RWPE2 (cell line): Measurements from ENCODE around the gene RNF17.

Experiments used
- ATAC-seq: fragments of 200-7000 bp; cut with Tn5 transposase; 3 replicates; pipeline ENCODE4 v1.9.1; 2021; ENCODE audit warnings: low read depth
- DNase-seq: peaks from one replicate; pipeline ENCODE4 v3.0.0-alpha.2; 2020; ENCODE audit warnings: low spot score
- H3K27ac ChIP-seq: fragments of 450-650 bp; 2 replicates; pipeline ENCODE4 v1.5.1; 2017; ENCODE audit warnings: mild to moderate bottlenecking; ENCODE audit not compliant: poor library complexity, severe bottlenecking
- H3K27me3 ChIP-seq: fragments of 250-450 bp; sonication (Bioruptor Pico); 2 replicates; pipeline ENCODE4 v1.5.1; 2021; ENCODE audit warnings: mild to moderate bottlenecking, moderate library complexity; ENCODE audit not compliant: insufficient read depth, poor library complexity, severe bottlenecking
- H3K36me3 ChIP-seq: fragments of 250-450 bp; sonication (Bioruptor Pico); 2 replicates; pipeline ENCODE4 v1.5.1; 2020; ENCODE audit warnings: low read depth, mild to moderate bottlenecking, moderate library complexity
- H3K4me1 ChIP-seq: fragments of 250-450 bp; sonication (Bioruptor Pico); 2 replicates; pipeline ENCODE4 v1.5.1; 2021; ENCODE audit warnings: mild to moderate bottlenecking, moderate library complexity; ENCODE audit not compliant: insufficient read depth, poor library complexity, severe bottlenecking
- H3K4me3 ChIP-seq: fragments of 250-450 bp; sonication (Bioruptor Pico); 2 replicates; pipeline ENCODE4 v1.5.1; 2021; ENCODE audit warnings: mild to moderate bottlenecking, moderate library complexity; ENCODE audit not compliant: severe bottlenecking
- H3K9me3 ChIP-seq: fragments of 250-450 bp; sonication (Bioruptor Pico); 2 replicates; pipeline ENCODE4 v1.5.1; 2021; ENCODE audit warnings: mild to moderate bottlenecking, moderate library complexity; ENCODE audit not compliant: severe bottlenecking
- CTCF ChIP-seq: fragments of 450-650 bp; IDR thresholded peaks from one replicate; pipeline ENCODE4 v1.5.1; 2017; ENCODE audit warnings: mild to moderate bottlenecking, moderate library complexity; ENCODE audit not compliant: poor library complexity, severe bottlenecking

RNF17 gene, protein sequence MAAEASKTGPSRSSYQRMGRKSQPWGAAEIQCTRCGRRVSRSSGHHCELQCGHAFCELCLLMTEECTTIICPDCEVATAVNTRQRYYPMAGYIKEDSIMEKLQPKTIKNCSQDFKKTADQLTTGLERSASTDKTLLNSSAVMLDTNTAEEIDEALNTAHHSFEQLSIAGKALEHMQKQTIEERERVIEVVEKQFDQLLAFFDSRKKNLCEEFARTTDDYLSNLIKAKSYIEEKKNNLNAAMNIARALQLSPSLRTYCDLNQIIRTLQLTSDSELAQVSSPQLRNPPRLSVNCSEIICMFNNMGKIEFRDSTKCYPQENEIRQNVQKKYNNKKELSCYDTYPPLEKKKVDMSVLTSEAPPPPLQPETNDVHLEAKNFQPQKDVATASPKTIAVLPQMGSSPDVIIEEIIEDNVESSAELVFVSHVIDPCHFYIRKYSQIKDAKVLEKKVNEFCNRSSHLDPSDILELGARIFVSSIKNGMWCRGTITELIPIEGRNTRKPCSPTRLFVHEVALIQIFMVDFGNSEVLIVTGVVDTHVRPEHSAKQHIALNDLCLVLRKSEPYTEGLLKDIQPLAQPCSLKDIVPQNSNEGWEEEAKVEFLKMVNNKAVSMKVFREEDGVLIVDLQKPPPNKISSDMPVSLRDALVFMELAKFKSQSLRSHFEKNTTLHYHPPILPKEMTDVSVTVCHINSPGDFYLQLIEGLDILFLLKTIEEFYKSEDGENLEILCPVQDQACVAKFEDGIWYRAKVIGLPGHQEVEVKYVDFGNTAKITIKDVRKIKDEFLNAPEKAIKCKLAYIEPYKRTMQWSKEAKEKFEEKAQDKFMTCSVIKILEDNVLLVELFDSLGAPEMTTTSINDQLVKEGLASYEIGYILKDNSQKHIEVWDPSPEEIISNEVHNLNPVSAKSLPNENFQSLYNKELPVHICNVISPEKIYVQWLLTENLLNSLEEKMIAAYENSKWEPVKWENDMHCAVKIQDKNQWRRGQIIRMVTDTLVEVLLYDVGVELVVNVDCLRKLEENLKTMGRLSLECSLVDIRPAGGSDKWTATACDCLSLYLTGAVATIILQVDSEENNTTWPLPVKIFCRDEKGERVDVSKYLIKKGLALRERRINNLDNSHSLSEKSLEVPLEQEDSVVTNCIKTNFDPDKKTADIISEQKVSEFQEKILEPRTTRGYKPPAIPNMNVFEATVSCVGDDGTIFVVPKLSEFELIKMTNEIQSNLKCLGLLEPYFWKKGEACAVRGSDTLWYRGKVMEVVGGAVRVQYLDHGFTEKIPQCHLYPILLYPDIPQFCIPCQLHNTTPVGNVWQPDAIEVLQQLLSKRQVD (N-terminal part only)

GRCh38 chr13:24763596-24764275 lies at the start of gene RNF17:
TSS of gene RNF17 (plus strand) at chr13:24764169. CDS start at chr13:24764204, 35 bp downstream.
- Histone ChIP-seq H3K4me1 (no peaks in the 10 kb centered on the region), H3K27ac (no peak within 1 kb of the TSS), H3K27me3 (no peaks in the 10 kb centered on the region), H3K4me3 (no peak within 1 kb of the TSS), H3K9me3 (no peaks in the 10 kb centered on the region), H3K36me3 (no peaks in the 10 kb centered on the region)
- DNase-seq (no peak), ATAC-seq (no peak)
- TF ChIP-seq CTCF = no peak

DNA sequence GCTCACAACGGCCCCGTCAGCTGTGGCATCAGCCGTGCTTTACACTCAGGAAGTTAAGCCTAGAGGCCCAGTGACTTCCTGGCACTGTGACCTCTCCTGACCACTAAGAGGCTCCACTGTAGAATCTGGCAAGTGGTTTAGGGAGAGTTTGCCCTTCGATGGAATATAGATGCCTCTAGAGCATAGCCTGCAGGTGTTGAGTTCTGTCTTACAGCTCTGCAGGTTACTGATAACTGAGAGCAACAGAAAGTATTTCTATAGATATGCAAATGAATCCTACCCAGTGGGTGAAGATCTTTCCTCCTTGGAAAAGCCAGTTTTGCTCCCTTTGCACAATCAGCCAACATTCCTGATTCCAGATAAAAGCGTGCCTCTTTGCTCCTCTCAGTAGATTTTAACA lies 48.0 kb upstream of the RNF17 start:
- Histone ChIP-seq H3K36me3 (no peaks in the 10 kb centered on the region), H3K9me3 (no peaks in the 10 kb centered on the region), H3K4me3 (no peak overlapping the region), H3K27ac (no peak overlapping the region), H3K4me1 (no peaks in the 10 kb centered on the region), H3K27me3 (no peaks in the 10 kb centered on the region)
- DNase-seq (no peak), ATAC-seq (no peak)
- no peak for TF ChIP-seq CTCF

- TF ChIP-seq CTCF = no peak
- no peaks in the 10 kb centered on the region for H3K36me3 ChIP-seq
- no peak for ATAC-seq
- H3K9me3 ChIP-seq = no peaks in the 10 kb centered on the region
- no peak overlapping the region for H3K4me3 ChIP-seq
- H3K27me3 ChIP-seq = no peaks in the 10 kb centered on the region
- DNase-seq = no peak
- H3K27ac ChIP-seq = no peak overlapping the region
- H3K4me1 ChIP-seq = no peaks in the 10 kb centered on the region
These were observed 47.5 kb upstream of the RNF17 start for GRCh38 chr13:24716446-24716845.

DNA sequence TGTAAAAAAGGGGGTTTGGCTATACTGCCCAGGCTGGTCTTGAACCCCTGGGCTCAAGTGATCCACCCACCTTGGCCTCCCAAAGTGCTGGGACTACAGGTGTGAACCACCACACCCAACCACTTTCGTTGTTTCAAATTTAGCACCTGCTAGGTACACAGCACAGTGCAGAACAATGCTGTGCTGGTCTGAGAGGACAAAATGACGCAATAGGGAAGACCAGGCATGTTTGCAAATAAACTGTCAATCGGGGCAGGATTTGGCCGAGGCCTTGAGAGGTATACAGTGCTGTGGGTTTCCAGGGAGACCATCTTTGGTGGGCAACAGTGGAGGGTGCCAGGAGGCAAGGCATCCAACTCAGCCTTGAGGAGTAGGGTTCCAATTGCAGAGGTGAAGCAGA lies 46.8 kb upstream of the RNF17 start:
- no peak for TF ChIP-seq CTCF
- no peak for DNase-seq
- Histone ChIP-seq H3K27me3 (no peaks in the 10 kb centered on the region), H3K27ac (no peak overlapping the region), H3K9me3 (no peaks in the 10 kb centered on the region), H3K4me3 (no peak overlapping the region), H3K4me1 (no peaks in the 10 kb centered on the region), H3K36me3 (no peaks in the 10 kb centered on the region)
- ATAC-seq = no peak
